CD4-positive, alpha-beta T cell treated with Interferon alpha-2 for 1 hour (primary cell): ENCODE data around the gene UBR3.
"Not testable (repeated sequence)": the region's sequence is repeated elsewhere in the genome, so short reads cannot be mapped to it uniquely, and the experiment has no call there.

Source experiments
- DNase-seq, 2 donors: peaks; one replicate each; pipeline ENCODE4 v3.0.0-alpha.2; 2020 to 2022

Gene UBR3

DNA sequence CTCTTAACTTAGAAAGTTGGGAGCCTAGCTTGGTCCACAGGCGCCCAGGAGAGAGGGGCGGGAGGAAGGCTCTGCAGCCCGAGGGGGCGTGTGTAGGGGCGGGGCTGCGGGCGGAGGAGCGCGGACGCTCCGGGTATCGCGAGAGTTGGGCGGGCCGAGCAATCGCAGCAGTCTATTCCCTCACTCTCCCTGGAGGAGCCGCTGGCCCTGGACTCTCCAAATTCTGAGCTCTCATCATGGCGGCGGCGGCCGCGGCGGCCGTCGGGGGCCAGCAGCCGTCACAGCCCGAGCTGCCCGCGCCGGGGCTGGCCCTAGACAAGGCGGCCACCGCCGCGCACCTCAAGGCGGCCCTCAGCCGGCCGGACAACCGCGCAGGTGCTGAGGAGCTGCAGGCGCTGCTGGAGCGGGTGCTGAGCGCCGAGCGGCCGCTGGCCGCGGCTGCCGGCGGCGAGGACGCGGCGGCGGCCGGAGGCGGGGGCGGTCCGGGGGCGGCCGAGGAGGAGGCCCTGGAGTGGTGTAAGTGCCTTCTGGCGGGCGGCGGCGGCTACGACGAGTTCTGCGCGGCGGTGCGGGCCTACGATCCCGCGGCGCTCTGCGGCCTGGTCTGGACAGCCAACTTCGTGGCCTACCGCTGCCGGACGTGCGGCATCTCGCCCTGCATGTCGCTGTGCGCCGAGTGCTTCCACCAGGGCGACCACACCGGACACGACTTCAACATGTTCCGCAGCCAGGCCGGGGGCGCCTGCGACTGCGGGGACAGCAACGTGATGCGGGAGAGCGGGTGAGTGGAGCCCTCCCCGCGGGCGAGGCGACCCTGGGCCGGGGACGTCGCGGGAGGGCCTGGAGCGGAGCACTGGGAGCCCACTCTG is at the start of gene UBR3:
Gene UBR3, plus strand, starts transcription at position 183 of the 869 bp plus-strand sequence. Its CDS starts 54 bp downstream, at position 237.
- peak; percentile 89 to 91 for DNase-seq

GRCh38 chr2:169778446-169778845 is 48.8 kb upstream of the UBR3 start:
- DNase-seq: no peak

DNA sequence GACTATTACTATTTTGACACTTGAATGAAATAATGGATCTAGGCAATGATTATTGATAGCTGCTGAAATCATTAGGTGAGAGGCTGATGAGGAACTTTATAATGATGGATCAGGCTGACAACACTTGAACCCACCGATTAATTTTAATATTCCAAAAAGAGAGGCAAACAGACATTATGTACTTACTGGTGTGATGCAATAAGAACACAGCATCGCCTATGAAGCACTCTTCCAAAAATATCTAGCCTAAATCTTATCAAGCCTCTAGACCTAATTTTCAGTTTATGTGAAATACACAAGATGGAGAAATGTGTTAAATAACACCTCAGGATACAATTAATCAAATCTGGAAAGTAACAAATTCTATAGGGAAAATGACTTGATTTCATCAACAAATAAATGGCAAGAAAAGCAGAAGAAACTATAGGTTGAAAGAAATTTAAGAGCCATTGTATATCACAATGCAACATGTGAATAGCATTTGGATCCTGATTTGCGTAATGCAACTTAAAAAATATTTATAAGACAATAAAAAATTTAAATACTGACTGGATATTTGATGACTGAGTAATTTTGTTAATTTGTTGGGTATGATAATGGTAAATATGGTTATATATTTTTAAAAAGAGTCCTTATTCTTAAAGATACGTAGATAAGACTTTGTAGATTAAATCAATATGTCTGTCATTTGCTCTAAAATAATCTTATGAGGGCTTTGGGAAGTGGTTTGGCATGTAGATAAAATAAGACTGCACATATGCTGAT is 45.8 kb upstream of the UBR3 start:
- DNase-seq: no peak

DNA sequence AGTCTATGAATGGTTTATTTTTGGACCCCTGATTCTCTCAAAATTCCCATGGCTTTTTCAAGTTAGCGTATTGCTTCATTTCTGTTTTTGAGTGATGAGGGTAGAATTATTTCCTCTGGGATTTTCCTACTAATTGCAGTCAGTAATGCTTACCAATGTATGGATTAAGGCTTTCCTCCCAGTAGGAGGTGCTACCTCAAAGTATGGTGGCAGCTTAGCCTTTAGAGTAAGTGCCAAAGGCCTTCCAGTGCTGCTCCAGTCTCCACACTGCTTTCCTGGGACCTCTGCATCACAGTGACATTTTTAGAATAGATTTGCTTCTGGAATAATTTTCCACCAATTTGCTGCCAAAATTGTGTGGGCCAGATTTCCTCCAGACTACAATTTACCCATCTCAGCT is 44.7 kb upstream of the UBR3 start:
- DNase-seq: no peak

DNA sequence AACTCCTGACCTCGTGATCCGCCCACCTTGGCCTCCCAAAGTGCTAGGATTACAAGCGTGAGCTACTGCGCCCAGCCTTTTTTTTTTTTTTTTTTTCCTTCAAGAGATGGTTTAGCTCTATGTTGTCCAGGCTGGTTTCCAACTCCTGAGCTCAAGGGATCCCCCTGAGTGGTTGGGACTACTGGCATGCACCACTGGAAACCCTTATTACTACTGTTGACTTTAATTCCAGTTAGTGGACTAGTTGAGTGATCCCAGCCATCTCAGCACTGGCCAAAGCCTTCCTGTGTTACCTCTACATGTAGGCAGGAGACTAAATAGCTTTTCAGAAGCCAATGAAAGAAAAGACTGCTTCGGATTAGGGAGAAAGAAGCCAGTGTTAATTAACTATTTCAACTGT is 36.7 kb upstream of the UBR3 start:
- DNase-seq: no peak

GRCh38 chr2:169795181-169795580 is 32.1 kb upstream of the UBR3 start:
- no peak for DNase-seq

- DNase-seq: no peak
These were observed 30.8 kb upstream of the UBR3 start for GRCh38 chr2:169796441-169796840.

GRCh38 chr2:169797601-169798000 is 29.7 kb upstream of the UBR3 start:
- DNase-seq: no peak

GRCh38 chr2:169798397-169798717 is 28.9 kb upstream of the UBR3 start:
- no peak for DNase-seq

- peak; percentile 94 for DNase-seq
These were observed 28.3 kb upstream of the UBR3 start, which contains the start of gene SSB for GRCh38 chr2:169798718-169799592. SSB (plus strand) TSS chr2:169798871; CDS start chr2:169800961, 2,090 bp downstream.

DNA sequence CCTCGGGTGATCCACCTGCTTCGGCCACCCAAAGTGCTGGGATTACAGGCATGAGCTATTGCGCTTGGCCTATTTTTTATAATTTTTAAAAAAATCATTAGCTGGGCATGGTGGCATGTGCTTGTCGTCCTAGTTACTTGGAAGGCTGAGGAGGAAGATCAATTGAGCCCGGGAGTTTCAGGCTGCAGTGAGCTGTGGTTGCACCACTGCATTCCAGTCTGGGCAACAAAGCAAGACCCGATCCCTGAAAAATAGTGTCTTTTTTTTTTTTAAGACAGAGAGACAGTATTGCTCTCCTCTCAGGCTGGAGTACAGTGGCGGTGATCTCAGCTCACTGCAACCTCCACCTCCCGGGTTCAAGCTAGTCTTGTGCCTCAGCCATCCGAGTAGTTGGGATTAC is 23.8 kb upstream of the UBR3 start:
- no peak for DNase-seq

- DNase-seq: no peak
These were observed 20.7 kb upstream of the UBR3 start for GRCh38 chr2:169806586-169806985.

DNA sequence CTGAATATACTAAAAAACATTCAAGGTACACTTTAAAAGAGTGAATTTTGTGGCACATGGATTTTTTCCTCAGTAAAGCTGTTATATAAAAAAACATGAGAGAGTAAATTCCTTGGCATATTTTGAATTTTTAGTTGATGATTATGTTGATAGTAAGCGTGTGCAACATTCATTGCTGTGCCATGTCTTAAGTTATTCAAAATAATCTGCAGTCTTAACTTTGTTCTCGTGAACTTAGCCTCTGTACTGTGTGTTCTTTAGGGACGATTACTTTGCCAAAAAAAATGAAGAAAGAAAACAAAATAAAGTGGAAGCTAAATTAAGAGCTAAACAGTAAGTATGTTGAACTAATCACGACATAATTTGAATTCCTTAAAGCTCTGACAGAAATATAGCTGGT is 19.0 kb upstream of the UBR3 start:
- DNase-seq: no peak

DNA sequence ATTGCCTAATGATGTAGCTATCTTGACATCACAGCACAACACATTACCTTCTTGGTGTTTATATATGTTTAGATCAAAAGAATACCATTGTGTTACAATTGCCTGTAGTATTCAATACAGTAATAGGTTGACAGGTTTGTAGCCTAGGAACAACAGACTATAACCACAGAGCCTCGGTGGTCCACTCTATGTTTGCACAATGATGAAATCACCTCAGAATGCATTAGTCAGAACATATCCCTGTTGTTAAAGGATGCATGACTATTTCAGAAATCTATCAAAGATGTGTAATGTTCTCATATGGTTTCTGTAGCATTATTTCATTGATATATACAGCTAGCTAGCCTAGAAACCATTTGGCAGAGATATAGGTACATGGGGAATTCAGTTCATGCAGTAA is 11.4 kb upstream of the UBR3 start:
- DNase-seq: no peak

DNA sequence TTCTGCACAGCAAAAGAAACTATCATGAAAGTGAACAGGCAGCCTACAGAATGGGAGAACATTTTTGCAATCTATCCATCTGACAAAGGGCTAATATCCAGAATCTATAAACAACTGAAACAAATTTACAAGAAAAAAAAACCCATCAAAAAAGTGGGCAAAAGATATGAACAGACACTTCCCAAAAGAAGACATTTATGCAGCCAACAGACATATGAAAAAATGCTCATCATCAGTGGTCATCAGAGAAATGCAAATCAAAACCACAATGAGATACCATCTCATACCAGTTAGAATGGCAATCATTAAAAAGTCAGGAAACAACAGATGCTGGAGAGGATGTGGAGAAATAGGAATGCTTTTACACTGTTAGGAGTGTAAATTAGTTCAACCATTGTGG is 10.3 kb upstream of the UBR3 start:
- not testable (repeated sequence) for DNase-seq

- DNase-seq: not testable (repeated sequence)
These were observed 9.9 kb upstream of the UBR3 start for GRCh38 chr2:169817369-169817768.

GRCh38 chr2:169818241-169818640 is 9.0 kb upstream of the UBR3 start:
- DNase-seq: no peak

DNA sequence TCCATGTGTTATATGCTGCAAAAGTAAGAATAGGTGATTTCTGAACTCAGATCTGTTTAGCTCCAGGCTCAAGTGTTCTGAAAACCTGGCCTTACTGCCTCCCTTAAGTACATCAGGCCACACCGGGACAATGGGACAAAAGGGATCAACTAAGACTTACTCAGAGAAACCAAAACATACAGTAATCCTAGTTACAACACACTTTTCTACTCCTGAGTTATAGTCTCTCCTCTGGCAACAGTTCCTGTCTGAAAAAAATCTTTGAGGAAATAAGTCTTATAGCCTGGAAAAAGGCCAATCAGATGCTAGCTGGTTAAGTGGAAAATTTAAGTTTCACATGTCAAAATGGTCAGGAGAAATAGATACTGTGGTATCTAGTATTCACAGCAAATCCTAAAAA is 8.1 kb upstream of the UBR3 start:
- DNase-seq: no peak

DNA sequence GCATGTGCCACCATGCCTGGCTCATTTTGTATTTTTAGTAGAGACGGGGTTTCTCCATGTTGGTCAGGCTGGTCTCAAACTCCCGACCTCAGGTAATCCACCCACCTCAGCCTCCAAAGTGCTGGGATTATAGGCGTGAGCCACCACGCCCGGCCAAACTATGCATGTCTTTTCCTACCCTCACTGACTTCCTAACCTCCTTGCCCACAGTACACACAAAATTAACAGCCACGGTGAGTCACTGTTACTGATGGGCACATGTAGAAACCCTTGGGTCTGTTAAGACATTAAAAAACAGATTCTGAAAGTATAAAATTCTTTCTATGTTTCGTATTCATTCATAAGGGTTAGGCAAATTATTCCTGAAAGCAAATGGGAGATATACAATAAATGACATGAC is 7.2 kb upstream of the UBR3 start:
- DNase-seq: not testable (repeated sequence)

DNA sequence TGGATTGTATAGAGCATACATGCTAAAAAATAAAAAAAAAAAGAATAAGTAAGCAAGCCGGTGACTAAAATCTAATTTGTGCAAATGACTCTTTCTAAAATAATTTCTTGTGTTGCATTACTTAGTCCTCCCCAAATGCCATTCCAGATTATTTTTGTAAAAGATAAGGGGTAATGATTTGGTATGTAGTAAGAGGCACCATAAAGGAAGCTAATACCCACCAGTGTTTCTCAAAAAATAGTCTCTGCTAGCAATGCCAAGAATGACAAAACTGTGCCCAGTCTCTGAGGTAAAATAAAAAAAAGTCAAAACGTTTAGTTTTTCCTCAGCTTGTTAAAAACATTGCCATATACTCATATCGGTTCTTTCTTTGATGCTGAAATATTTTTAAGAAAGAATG is 5.2 kb upstream of the UBR3 start:
- no peak for DNase-seq

GRCh38 chr2:169822785-169823392 is 4.4 kb upstream of the UBR3 start:
- no peak for DNase-seq

- DNase-seq: no peak
These were observed 3.3 kb upstream of the UBR3 start for GRCh38 chr2:169823996-169824372.
